K562 (cell line): ENCODE data around the gene TMEM131. TPM values are rescaled to one million over a fixed set of nuclear protein-coding genes. Genes with fewer than 3 reads are reported as not detected.

Experiments
- ARHGAP35 ChIP-seq: fragments of 450-650 bp; IDR thresholded peaks from 2 replicates; pipeline ENCODE4 v1.6.1; 2018; ENCODE audit not compliant: partially characterized antibody
- NFRKB ChIP-seq: fragments of 450-650 bp; IDR thresholded peaks from 2 replicates; pipeline ENCODE4 v1.6.1; 2016; ENCODE audit warnings: low read depth
- NFXL1 ChIP-seq: fragments of 450-650 bp; formaldehyde crosslinking; IDR thresholded peaks from 2 replicates; pipeline ENCODE4 v1.4.0; 2021; ENCODE audit warnings: mild to moderate bottlenecking
- PHB ChIP-seq: fragments of 250-450 bp; sonication (Bioruptor Pico); IDR thresholded peaks from 2 replicates; pipeline ENCODE4 v1.5.0; 2021
- SMAD1 ChIP-seq: fragments of 150-350 bp; IDR thresholded peaks from 2 replicates; pipeline ENCODE4 v1.6.1; 2014; ENCODE audit warnings: low read length, low read depth; ENCODE audit not compliant: partially characterized antibody
- ZNF121 ChIP-seq: sonication (generic); formaldehyde crosslinking; conservative IDR thresholded peaks from 2 replicates; pipeline ENCODE4 v1.8.0; 2022; ENCODE audit warnings: missing genetic modification reagents
- polyA plus RNA-seq, 8 experiments: library from polyadenylated mRNA; depleted of rRNA in 4 of 8; stranded (reverse) in 5 of 8; unstranded in 3 of 8; fragments of >200 nt; fragmentation: Nextera tagmentation in 2 of 8; fragmentation: Illumina TruSeq in 1 of 8; extraction: Ambion mirVana in 2 of 8; extraction: Trizol in 1 of 8; gene quantifications; 2 replicates each; pipeline versions ENCODE4 v1.2.1 to v1.2.3, GENCODE V29; 2011 to 2014; ENCODE audit warnings: inconsistent platforms in 1 of 8, missing spikeins in 1 of 8
- total RNA-seq, 7 experiments: library from RNA; depleted of rRNA in 6 of 7; stranded (reverse); fragments of >200 nt in 6 of 7; fragmentation: Illumina TruSeq in 2 of 7; extraction: Trizol in 2 of 7; gene quantifications; 2 replicates each; pipeline versions ENCODE4 v1.2.1 to v1.2.3, GENCODE V29; 2011 to 2021; ENCODE audit warnings: low replicate concordance in 1 of 7
- TF ChIP-seq, protein P1 (sequence below): fragments of 250-450 bp; sonication (Bioruptor Pico); IDR thresholded peaks from 2 replicates; pipeline ENCODE4 v1.8.0; 2022; ENCODE audit warnings: inconsistent platforms
- TF ChIP-seq, protein P2 (sequence below), 2 experiments: IDR thresholded peaks; 2 replicates each; pipeline ENCODE4 v1.6.1; 2012; ENCODE audit warnings: improper control_type of control experiment in 2 of 2, low read depth in 2 of 2, low read length in 2 of 2, borderline replicate concordance in 1 of 2

TMEM131 gene
- total and polyA plus RNA-seq, 9 of the 15 experiments (the other 6 are each of a cell fraction or from before 2014, with no cell fraction given), result 2.5 to 21.1 (median 12.4) TPM

DNA sequence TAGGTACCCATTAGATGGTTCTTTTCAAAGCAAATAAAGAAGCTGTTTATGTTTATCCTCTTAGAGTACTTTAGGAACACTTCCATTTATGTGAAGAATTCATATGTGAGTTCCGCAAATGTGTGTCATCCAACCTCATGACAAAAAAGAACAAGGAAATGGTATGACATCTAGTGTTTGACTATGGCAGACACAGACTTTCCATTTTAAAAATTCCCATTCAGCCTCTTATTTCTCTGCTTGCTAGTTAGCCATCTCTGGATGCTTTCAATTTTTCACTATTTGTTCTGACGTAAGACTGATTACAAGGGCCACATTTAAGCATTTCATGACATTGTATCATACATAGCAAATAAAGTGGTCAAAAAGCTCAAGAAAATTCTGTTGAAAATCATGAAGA lies 179.3 kb downstream of the TMEM131 start (continued):
- TF ChIP-seq, protein P1, sequence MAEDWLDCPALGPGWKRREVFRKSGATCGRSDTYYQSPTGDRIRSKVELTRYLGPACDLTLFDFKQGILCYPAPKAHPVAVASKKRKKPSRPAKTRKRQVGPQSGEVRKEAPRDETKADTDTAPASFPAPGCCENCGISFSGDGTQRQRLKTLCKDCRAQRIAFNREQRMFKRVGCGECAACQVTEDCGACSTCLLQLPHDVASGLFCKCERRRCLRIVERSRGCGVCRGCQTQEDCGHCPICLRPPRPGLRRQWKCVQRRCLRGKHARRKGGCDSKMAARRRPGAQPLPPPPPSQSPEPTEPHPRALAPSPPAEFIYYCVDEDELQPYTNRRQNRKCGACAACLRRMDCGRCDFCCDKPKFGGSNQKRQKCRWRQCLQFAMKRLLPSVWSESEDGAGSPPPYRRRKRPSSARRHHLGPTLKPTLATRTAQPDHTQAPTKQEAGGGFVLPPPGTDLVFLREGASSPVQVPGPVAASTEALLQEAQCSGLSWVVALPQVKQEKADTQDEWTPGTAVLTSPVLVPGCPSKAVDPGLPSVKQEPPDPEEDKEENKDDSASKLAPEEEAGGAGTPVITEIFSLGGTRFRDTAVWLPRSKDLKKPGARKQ (CRISPR knock-in tag), result no peak
- TF ChIP-seq ZNF121 (CRISPR knock-in tag), result no peak
- TF ChIP-seq, protein P2, sequence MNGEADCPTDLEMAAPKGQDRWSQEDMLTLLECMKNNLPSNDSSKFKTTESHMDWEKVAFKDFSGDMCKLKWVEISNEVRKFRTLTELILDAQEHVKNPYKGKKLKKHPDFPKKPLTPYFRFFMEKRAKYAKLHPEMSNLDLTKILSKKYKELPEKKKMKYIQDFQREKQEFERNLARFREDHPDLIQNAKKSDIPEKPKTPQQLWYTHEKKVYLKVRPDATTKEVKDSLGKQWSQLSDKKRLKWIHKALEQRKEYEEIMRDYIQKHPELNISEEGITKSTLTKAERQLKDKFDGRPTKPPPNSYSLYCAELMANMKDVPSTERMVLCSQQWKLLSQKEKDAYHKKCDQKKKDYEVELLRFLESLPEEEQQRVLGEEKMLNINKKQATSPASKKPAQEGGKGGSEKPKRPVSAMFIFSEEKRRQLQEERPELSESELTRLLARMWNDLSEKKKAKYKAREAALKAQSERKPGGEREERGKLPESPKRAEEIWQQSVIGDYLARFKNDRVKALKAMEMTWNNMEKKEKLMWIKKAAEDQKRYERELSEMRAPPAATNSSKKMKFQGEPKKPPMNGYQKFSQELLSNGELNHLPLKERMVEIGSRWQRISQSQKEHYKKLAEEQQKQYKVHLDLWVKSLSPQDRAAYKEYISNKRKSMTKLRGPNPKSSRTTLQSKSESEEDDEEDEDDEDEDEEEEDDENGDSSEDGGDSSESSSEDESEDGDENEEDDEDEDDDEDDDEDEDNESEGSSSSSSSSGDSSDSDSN (IDR thresholded peaks at IDR 0.05; ENCODE audit: borderline replicate concordance in 1 of 2, low read depth in 2 of 2, low read length in 2 of 2), result no peak
- TF ChIP-seq ARHGAP35, result no peak
- TF ChIP-seq NFRKB, result no peak
- no peak for TF ChIP-seq SMAD1
- TF ChIP-seq PHB (CRISPR knock-in tag), result no peak
- TF ChIP-seq NFXL1 (CRISPR knock-in tag), result no peak
